Body of pancreas (tissue), 4 donors: ENCODE measurements around the gene NF1.

Source experiments
- CTCF ChIP-seq, 7 experiments: fragments of 450-650 bp in 4 of 7; fragments of 200-600 bp in 3 of 7; sonication (generic) in 3 of 7; IDR thresholded peaks; one replicate each; pipeline ENCODE4 v1.5.1; 2016 to 2019; ENCODE audit warnings: antibody characterized with exemption in 7 of 7
- POLR2A ChIP-seq, 3 donors: fragments of 450-650 bp; IDR thresholded peaks; one replicate each; pipeline ENCODE4 v1.6.1; 2016; ENCODE audit warnings: antibody characterized with exemption in 3 of 3, mild to moderate bottlenecking in 2 of 3

DNA sequence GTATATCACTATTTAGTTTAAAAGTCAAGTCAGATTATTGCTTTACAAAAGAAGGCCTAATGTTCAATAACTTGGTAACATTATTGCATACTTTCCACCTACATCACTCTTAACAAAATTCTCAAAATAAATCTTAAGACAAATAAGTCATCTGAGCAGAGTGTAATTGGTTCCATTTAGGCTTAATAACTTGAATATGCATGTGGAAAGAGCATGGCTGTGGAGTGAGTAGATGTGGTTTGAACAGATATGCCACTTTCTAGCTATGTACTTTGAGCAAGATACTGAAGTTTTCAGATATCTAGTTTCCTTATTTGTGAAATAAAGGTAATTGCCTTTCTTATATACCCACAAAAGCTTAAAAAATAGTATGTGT lies 233.4 kb downstream of the NF1 start:
- TF ChIP-seq CTCF (IDR thresholded peaks at IDR 0.05) (no peak), POLR2A (IDR thresholded peaks at IDR 0.05) (no peak)
